ENCODE data around the gene SLC38A11. TPM values are rescaled to one million over a fixed set of nuclear protein-coding genes. Genes with fewer than 3 reads are reported as not detected.
"Not testable (repeated sequence)": the region's sequence is repeated elsewhere in the genome, so short reads cannot be mapped to it uniquely, and the experiment has no call there.

SLC38A11 gene
- total RNA-seq, 1 donor, result not detected

- H3K9me3 ChIP-seq (ENCODE audit: low read depth, low read length), result no peaks in the 10 kb centered on the region
Measured at GRCh38 chr2:164867779-164868397, 87.4 kb downstream of the SLC38A11 start.

GRCh38 chr2:164866381-164866780 is 88.9 kb downstream of the SLC38A11 start:
- not testable (repeated sequence) for H3K4me1 ChIP-seq (ENCODE audit: insufficient read depth, low read length); H3K36me3 ChIP-seq (ENCODE audit: insufficient read depth, low read length); H3K4me3 ChIP-seq (ENCODE audit: insufficient read depth, low read length); H2AFZ ChIP-seq (ENCODE audit: low read length); H3K27ac ChIP-seq (ENCODE audit: low read depth, low read length); H3K27me3 ChIP-seq (ENCODE audit: insufficient read depth, low read length); H3K4me2 ChIP-seq (ENCODE audit: insufficient read depth, low read length); H4K20me1 ChIP-seq (ENCODE audit: insufficient read depth, low read length); H3K79me2 ChIP-seq (ENCODE audit: insufficient read depth, low read length); DNase-seq (ENCODE audit: insufficient read length, low spot score, missing footprints); H3K9me3 ChIP-seq (ENCODE audit: low read depth, low read length)

More at GRCh38 chr2:164867779-164868397, 87.4 kb downstream of the SLC38A11 start:
- H4K20me1 ChIP-seq (ENCODE audit: insufficient read depth, low read length), result no peaks in the 10 kb centered on the region
- H2AFZ ChIP-seq (ENCODE audit: low read length), result no peak overlapping the region
- TF ChIP-seq, protein P1, sequence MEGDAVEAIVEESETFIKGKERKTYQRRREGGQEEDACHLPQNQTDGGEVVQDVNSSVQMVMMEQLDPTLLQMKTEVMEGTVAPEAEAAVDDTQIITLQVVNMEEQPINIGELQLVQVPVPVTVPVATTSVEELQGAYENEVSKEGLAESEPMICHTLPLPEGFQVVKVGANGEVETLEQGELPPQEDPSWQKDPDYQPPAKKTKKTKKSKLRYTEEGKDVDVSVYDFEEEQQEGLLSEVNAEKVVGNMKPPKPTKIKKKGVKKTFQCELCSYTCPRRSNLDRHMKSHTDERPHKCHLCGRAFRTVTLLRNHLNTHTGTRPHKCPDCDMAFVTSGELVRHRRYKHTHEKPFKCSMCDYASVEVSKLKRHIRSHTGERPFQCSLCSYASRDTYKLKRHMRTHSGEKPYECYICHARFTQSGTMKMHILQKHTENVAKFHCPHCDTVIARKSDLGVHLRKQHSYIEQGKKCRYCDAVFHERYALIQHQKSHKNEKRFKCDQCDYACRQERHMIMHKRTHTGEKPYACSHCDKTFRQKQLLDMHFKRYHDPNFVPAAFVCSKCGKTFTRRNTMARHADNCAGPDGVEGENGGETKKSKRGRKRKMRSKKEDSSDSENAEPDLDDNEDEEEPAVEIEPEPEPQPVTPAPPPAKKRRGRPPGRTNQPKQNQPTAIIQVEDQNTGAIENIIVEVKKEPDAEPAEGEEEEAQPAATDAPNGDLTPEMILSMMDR (IDR thresholded peaks at IDR 0.05; ENCODE audit: extremely low read depth, low read depth, low read length), result no peak
- H3K4me1 ChIP-seq (ENCODE audit: insufficient read depth, low read length), result no peaks in the 10 kb centered on the region
- H3K27me3 ChIP-seq (ENCODE audit: insufficient read depth, low read length), result peaks cover 4% of the 10 kb centered on the region
- H3K79me2 ChIP-seq (ENCODE audit: insufficient read depth, low read length), result no peaks in the 10 kb centered on the region
- no peak overlapping the region for H3K4me2 ChIP-seq (ENCODE audit: insufficient read depth, low read length)
- H3K4me3 ChIP-seq (ENCODE audit: insufficient read depth, low read length), result no peak overlapping the region
- H3K27ac ChIP-seq (ENCODE audit: low read depth, low read length), result no peak overlapping the region
- no peaks in the 10 kb centered on the region for H3K36me3 ChIP-seq (ENCODE audit: insufficient read depth, low read length)
- DNase-seq (ENCODE audit: insufficient read length, low spot score, missing footprints), result no peak

GRCh38 chr2:164860694-164861042 is 94.7 kb downstream of the SLC38A11 start:
- TF ChIP-seq, protein P1 (IDR thresholded peaks at IDR 0.05; ENCODE audit: extremely low read depth, low read depth, low read length), result no peak
- DNase-seq (ENCODE audit: insufficient read length, low spot score, missing footprints), result no peak
- no peak overlapping the region for H3K27ac ChIP-seq (ENCODE audit: low read depth, low read length)
- no peaks in the 10 kb centered on the region for H3K36me3 ChIP-seq (ENCODE audit: insufficient read depth, low read length)
- no peaks in the 10 kb centered on the region for H3K9me3 ChIP-seq (ENCODE audit: low read depth, low read length)
- H4K20me1 ChIP-seq (ENCODE audit: insufficient read depth, low read length), result no peaks in the 10 kb centered on the region
- no peaks in the 10 kb centered on the region for H3K4me1 ChIP-seq (ENCODE audit: insufficient read depth, low read length)
- no peak overlapping the region for H3K4me3 ChIP-seq (ENCODE audit: insufficient read depth, low read length)
- H3K27me3 ChIP-seq (ENCODE audit: insufficient read depth, low read length), result no peaks in the 10 kb centered on the region
- H3K79me2 ChIP-seq (ENCODE audit: insufficient read depth, low read length), result no peaks in the 10 kb centered on the region
- no peak overlapping the region for H2AFZ ChIP-seq (ENCODE audit: low read length)
- H3K4me2 ChIP-seq (ENCODE audit: insufficient read depth, low read length), result no peak overlapping the region

- H3K27me3 ChIP-seq (ENCODE audit: insufficient read depth, low read length); H2AFZ ChIP-seq (ENCODE audit: low read length); H3K27ac ChIP-seq (ENCODE audit: low read depth, low read length); DNase-seq (ENCODE audit: insufficient read length, low spot score, missing footprints); H3K9me3 ChIP-seq (ENCODE audit: low read depth, low read length); H3K36me3 ChIP-seq (ENCODE audit: insufficient read depth, low read length); H3K4me1 ChIP-seq (ENCODE audit: insufficient read depth, low read length); H3K4me2 ChIP-seq (ENCODE audit: insufficient read depth, low read length); H4K20me1 ChIP-seq (ENCODE audit: insufficient read depth, low read length); H3K4me3 ChIP-seq (ENCODE audit: insufficient read depth, low read length); H3K79me2 ChIP-seq (ENCODE audit: insufficient read depth, low read length): not testable (repeated sequence)
Measured at GRCh38 chr2:164859906-164860693, 95.2 kb downstream of the SLC38A11 start.

All from osteoblast (primary cell).